IPS-18c (cell line): ENCODE measurements around the gene MRPS18A.

Experiments
- H3K4me3 ChIP-seq: 2 replicates; pipeline ENCODE4 v1.7.0; 2013; ENCODE audit warnings: low read depth, mild to moderate bottlenecking, low read length, moderate library complexity; ENCODE audit not compliant: insufficient read depth
- H3K9me3 ChIP-seq: one replicate; pipeline ENCODE4 v1.6.1; 2013; ENCODE audit warnings: mild to moderate bottlenecking, low read length, moderate library complexity; ENCODE audit not compliant: control insufficient read depth, insufficient read depth

Gene MRPS18A

GRCh38 chr6:43687437-43688347 is at the start of gene MRPS18A:
TSS of gene MRPS18A (minus strand) at chr6:43687791. CDS start at chr6:43687779, 12 bp downstream.
- peak within 1 kb of the TSS; percentile 99 for H3K4me3 ChIP-seq

GRCh38 chr6:43736844-43737243 is 49.3 kb upstream of the MRPS18A start:
- no peak overlapping the region for H3K4me3 ChIP-seq
- peaks cover 2% of the 10 kb centered on the region for H3K9me3 ChIP-seq

More at GRCh38 chr6:43687437-43688347, at the start of gene MRPS18A:
- H3K9me3 ChIP-seq, result no peaks in the 10 kb centered on the region

- Histone ChIP-seq H3K9me3 (peaks cover 2% of the 10 kb centered on the region), H3K4me3 (no peak overlapping the region)
Measured at GRCh38 chr6:43736211-43736786, 48.7 kb upstream of the MRPS18A start.

GRCh38 chr6:43735642-43736199 is 48.1 kb upstream of the MRPS18A start:
- Histone ChIP-seq H3K4me3 (no peak overlapping the region), H3K9me3 (peaks cover 2% of the 10 kb centered on the region)

GRCh38 chr6:43734294-43734665 is 46.7 kb upstream of the MRPS18A start:
- Histone ChIP-seq H3K9me3 (peaks cover 2% of the 10 kb centered on the region), H3K4me3 (no peak overlapping the region)

GRCh38 chr6:43733471-43734293 is 46.1 kb upstream of the MRPS18A start:
- Histone ChIP-seq H3K4me3 (no peak overlapping the region), H3K9me3 (peaks cover 2% of the 10 kb centered on the region)

- H3K9me3 ChIP-seq, result peaks cover 2% of the 10 kb centered on the region
- H3K4me3 ChIP-seq, result no peak overlapping the region
Measured at GRCh38 chr6:43730634-43731033, 43.0 kb upstream of the MRPS18A start.

GRCh38 chr6:43729537-43729936 is 41.9 kb upstream of the MRPS18A start:
- H3K4me3 ChIP-seq, result no peak overlapping the region
- peaks cover 2% of the 10 kb centered on the region for H3K9me3 ChIP-seq

- Histone ChIP-seq H3K4me3 (no peak overlapping the region), H3K9me3 (peaks cover 2% of the 10 kb centered on the region)
Measured at GRCh38 chr6:43728586-43728985, 41.0 kb upstream of the MRPS18A start.

GRCh38 chr6:43727634-43728033 is 40.0 kb upstream of the MRPS18A start:
- H3K9me3 ChIP-seq, result no peaks in the 10 kb centered on the region
- H3K4me3 ChIP-seq, result no peak overlapping the region

GRCh38 chr6:43725643-43726580 is 38.3 kb upstream of the MRPS18A start:
- no peak overlapping the region for H3K4me3 ChIP-seq
- no peaks in the 10 kb centered on the region for H3K9me3 ChIP-seq

- no peak overlapping the region for H3K4me3 ChIP-seq
Measured at GRCh38 chr6:43724914-43725642, 37.5 kb upstream of the MRPS18A start.

GRCh38 chr6:43724354-43724753 is 36.8 kb upstream of the MRPS18A start:
- no peak overlapping the region for H3K4me3 ChIP-seq
- H3K9me3 ChIP-seq, result no peaks in the 10 kb centered on the region

More at GRCh38 chr6:43724914-43725642, 37.5 kb upstream of the MRPS18A start:
- H3K9me3 ChIP-seq, result no peaks in the 10 kb centered on the region

- Histone ChIP-seq H3K4me3 (no peak overlapping the region), H3K9me3 (no peaks in the 10 kb centered on the region)
Measured at GRCh38 chr6:43723737-43724295, 36.2 kb upstream of the MRPS18A start.

- no peaks in the 10 kb centered on the region for H3K9me3 ChIP-seq
Measured at GRCh38 chr6:43722920-43723545, 35.4 kb upstream of the MRPS18A start.

More at GRCh38 chr6:43722920-43723545, 35.4 kb upstream of the MRPS18A start:
- no peak overlapping the region for H3K4me3 ChIP-seq
